ENCODE results near the gene NACC1.

DNA sequence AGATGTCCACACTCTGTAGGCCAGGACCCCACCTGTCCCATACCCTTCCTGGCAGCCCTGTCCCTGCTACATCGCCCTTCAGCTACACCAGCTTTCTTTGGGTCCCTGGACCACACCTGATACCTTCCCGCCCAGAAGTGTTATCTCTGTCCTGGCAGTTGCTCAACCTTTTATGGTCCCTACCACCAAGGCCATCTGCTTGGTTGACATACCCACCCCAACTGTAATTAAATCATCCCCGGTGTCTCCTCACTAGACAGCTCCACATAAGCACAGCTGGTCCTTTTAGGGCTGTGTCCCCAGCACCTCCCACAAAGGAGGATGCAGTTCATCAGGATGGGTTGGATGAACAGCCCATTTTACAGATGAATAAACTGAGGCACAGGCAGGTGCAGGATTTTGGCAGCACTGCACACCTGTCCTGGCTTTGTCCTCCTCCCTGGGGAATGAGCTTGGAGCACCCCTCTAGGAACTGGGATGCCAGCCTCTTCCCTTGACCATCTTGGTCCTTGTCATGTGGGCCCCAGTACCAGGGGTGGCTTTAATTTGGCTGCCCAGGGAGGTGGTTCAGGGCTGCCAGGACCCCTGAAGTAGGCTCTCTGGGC, 12.9 kb downstream of the NACC1 start:
- no peak for TF ChIP-seq POLR2AphosphoS5 (IDR thresholded peaks at IDR 0.05; ENCODE audit: insufficient read depth, low read depth, low read length)
- TF ChIP-seq FOS (IDR thresholded peaks at IDR 0.05; ENCODE audit: borderline replicate concordance, insufficient read depth, low read length): no peak
- TF ChIP-seq, protein P1, sequence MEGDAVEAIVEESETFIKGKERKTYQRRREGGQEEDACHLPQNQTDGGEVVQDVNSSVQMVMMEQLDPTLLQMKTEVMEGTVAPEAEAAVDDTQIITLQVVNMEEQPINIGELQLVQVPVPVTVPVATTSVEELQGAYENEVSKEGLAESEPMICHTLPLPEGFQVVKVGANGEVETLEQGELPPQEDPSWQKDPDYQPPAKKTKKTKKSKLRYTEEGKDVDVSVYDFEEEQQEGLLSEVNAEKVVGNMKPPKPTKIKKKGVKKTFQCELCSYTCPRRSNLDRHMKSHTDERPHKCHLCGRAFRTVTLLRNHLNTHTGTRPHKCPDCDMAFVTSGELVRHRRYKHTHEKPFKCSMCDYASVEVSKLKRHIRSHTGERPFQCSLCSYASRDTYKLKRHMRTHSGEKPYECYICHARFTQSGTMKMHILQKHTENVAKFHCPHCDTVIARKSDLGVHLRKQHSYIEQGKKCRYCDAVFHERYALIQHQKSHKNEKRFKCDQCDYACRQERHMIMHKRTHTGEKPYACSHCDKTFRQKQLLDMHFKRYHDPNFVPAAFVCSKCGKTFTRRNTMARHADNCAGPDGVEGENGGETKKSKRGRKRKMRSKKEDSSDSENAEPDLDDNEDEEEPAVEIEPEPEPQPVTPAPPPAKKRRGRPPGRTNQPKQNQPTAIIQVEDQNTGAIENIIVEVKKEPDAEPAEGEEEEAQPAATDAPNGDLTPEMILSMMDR (IDR thresholded peaks at IDR 0.05; ENCODE audit: extremely low read depth in 1 of 2, insufficient read depth in 1 of 2, low read depth in 1 of 2, low read length in 2 of 2): no peak
- no peak for TF ChIP-seq GATA2 (IDR thresholded peaks at IDR 0.05; ENCODE audit: insufficient read depth, insufficient read length, low read depth, low read length)
- no peak for TF ChIP-seq POLR2A (IDR thresholded peaks at IDR 0.05; ENCODE audit: low read depth, low read length)
- TF ChIP-seq, protein P2, sequence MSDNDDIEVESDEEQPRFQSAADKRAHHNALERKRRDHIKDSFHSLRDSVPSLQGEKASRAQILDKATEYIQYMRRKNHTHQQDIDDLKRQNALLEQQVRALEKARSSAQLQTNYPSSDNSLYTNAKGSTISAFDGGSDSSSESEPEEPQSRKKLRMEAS (IDR thresholded peaks at IDR 0.05; ENCODE audit: insufficient read depth, insufficient read length): no peak
- TF ChIP-seq JUN (IDR thresholded peaks at IDR 0.05; ENCODE audit: borderline replicate concordance, insufficient read depth, insufficient read length, low read depth): no peak
